ENCODE measurements around the gene MAN1A1.

DNA sequence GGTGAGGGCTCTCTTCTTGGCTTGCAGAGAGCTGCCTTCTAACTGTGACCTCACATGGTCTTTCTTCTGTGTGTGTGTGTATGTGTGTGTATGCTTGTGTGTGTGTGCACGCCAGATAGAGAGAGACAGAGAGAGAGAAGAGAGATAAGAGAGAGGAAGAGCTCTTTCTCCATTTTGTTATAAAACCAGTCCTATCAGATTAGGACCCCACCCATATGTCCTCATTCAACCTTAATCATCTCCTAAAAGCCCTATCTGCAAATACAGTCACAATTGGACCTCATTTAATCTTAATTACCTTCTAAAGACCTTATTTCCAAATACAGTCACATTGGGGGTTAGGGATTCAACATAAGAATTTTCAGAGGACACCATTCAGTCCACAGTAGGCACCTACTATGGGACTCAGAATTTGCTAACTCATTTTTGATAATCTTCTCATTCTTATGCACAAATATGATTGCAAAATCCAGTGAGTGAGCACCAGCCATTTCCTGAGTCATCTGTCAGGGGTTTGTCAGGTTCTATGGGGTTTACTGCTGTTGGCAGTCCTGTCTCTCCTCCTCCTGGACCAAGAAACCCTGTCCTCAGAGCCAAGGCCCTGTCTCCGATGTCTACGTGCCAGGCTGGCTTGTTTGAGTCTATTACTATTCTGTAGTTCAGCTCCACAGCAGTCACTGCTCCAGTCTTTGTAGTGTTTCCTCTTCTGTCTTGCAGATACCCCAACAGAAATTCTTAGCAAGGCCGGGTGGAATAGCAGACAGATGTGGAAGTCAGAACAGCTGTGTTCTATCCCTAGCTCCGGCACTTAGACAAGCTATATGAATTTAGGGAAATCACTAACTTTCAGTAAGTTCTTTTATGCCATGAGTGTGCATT, 212.1 kb downstream of the MAN1A1 start:
- TF ChIP-seq, protein P1, sequence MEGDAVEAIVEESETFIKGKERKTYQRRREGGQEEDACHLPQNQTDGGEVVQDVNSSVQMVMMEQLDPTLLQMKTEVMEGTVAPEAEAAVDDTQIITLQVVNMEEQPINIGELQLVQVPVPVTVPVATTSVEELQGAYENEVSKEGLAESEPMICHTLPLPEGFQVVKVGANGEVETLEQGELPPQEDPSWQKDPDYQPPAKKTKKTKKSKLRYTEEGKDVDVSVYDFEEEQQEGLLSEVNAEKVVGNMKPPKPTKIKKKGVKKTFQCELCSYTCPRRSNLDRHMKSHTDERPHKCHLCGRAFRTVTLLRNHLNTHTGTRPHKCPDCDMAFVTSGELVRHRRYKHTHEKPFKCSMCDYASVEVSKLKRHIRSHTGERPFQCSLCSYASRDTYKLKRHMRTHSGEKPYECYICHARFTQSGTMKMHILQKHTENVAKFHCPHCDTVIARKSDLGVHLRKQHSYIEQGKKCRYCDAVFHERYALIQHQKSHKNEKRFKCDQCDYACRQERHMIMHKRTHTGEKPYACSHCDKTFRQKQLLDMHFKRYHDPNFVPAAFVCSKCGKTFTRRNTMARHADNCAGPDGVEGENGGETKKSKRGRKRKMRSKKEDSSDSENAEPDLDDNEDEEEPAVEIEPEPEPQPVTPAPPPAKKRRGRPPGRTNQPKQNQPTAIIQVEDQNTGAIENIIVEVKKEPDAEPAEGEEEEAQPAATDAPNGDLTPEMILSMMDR (conservative IDR thresholded peaks at IDR 0.05; ENCODE audit: low read length): no peak
- TF ChIP-seq EZH2phosphoT487 (IDR thresholded peaks at IDR 0.05; ENCODE audit: borderline replicate concordance): no peak

All from Loucy (cell line).